PC-3 (cell line): ENCODE measurements around the gene AP3B1. TPM values are rescaled to one million over a fixed set of nuclear protein-coding genes. Genes with fewer than 3 reads are reported as not detected.

Source experiments
- ATAC-seq: fragments of 200-7000 bp; cut with Tn5 transposase; 2 replicates; pipeline ENCODE4 v1.9.1; 2020; ENCODE audit warnings: mild to moderate bottlenecking, moderate library complexity
- BruUV-seq: library from RNA; stranded (reverse); fragments of 400-500 nt; replicated peaks from 2 replicates; lab custom pipeline; 2021; lab: Mats Ljungman, UMichigan
- CTCF ChIA-PET: fragments of 300-600 bp; sonication (Branson Sonifier 250); formaldehyde crosslinking; loops from one replicate; lab custom pipeline; 2022; ENCODE audit warnings: antibody characterized with exemption; lab: Charles Lee
- POLR2A ChIA-PET: fragments of 300-600 bp; sonication (Branson Sonifier 250); formaldehyde crosslinking; loops from one replicate; lab custom pipeline; 2022; ENCODE audit warnings: antibody characterized with exemption; ENCODE audit not compliant: unreplicated experiment; lab: Charles Lee
- DNase-seq: peaks from one replicate; pipeline ENCODE4 v3.0.0-alpha.2; 2015
- H2AFZ ChIP-seq: fragments of 300-600 bp; sonication (generic); 2 replicates; pipeline ENCODE4 v1.6.0; 2016; ENCODE audit warnings: antibody characterized with exemption, low read length
- H3F3A ChIP-seq: fragments of 300-600 bp; sonication (generic); one replicate; pipeline ENCODE4 v1.6.0; 2017; ENCODE audit warnings: antibody characterized with exemption, low read length, control low read depth, mild to moderate bottlenecking; ENCODE audit not compliant: unreplicated experiment
- H3K27ac ChIP-seq: fragments of 300-600 bp; sonication (generic); 2 replicates; pipeline ENCODE4 v1.5.1; 2016; ENCODE audit warnings: mild to moderate bottlenecking, low read length
- H3K27me3 ChIP-seq: fragments of 300-600 bp; sonication (generic); 2 replicates; pipeline ENCODE4 v1.6.1; 2016; ENCODE audit warnings: low read length, mixed read lengths
- H3K36me3 ChIP-seq: fragments of 300-600 bp; sonication (generic); 2 replicates; pipeline ENCODE4 v1.6.1; 2016; ENCODE audit warnings: low read depth, mixed run types, low read length, mixed read lengths
- H3K4me1 ChIP-seq: fragments of 300-600 bp; sonication (generic); 2 replicates; pipeline ENCODE4 v1.5.1; 2016; ENCODE audit warnings: low read length; ENCODE audit not compliant: insufficient read depth
- H3K4me2 ChIP-seq: fragments of 300-600 bp; sonication (generic); 2 replicates; pipeline ENCODE4 v1.6.0; 2016; ENCODE audit warnings: low read length
- H3K4me3 ChIP-seq: fragments of 300-600 bp; sonication (generic); 2 replicates; pipeline ENCODE4 v1.5.1; 2016; ENCODE audit warnings: mild to moderate bottlenecking, low read length, mixed read lengths
- H3K79me2 ChIP-seq: fragments of 300-600 bp; sonication (generic); 2 replicates; pipeline ENCODE4 v1.6.1; 2017; ENCODE audit warnings: low read length, mixed read lengths
- H3K9ac ChIP-seq: fragments of 300-600 bp; sonication (generic); 2 replicates; pipeline ENCODE4 v1.6.0; 2016; ENCODE audit warnings: mild to moderate bottlenecking, low read length
- H3K9me2 ChIP-seq: fragments of 300-600 bp; sonication (generic); replicated peaks from 2 replicates; pipeline ENCODE4 v1.6.1; 2016; ENCODE audit warnings: mixed run types, low read length, mixed read lengths
- H3K9me3 ChIP-seq: fragments of 300-600 bp; sonication (generic); 2 replicates; pipeline ENCODE4 v1.6.1; 2016; ENCODE audit warnings: low read length, mixed read lengths
- H4K20me1 ChIP-seq: fragments of 300-600 bp; sonication (generic); 2 replicates; pipeline ENCODE4 v1.6.1; 2016; ENCODE audit warnings: low read length, mixed read lengths
- EZH2 ChIP-seq: fragments of 300-600 bp; sonication (generic); IDR thresholded peaks from one replicate; pipeline ENCODE4 v1.6.1; 2017; ENCODE audit warnings: antibody characterized with exemption, mild to moderate bottlenecking, low read length; ENCODE audit not compliant: unreplicated experiment
- EZH2phosphoT487 ChIP-seq: fragments of 300-600 bp; sonication (generic); IDR thresholded peaks from 2 replicates; pipeline ENCODE4 v1.6.1; 2018; ENCODE audit warnings: mild to moderate bottlenecking, antibody characterized with exemption, low read length, borderline replicate concordance
- intact Hi-C: fragments of 100-400 bp; cut with micrococcal nuclease; formaldehyde crosslinking; loops from 2 replicates; pipeline ENCODE4 v1.9.0; 2023
- total RNA-seq: library from RNA; depleted of rRNA; stranded (reverse); fragments of >200 nt; gene quantifications from 2 replicates; pipeline ENCODE4 v1.2.3, GENCODE V29; 2014
- TF ChIP-seq, protein P1 (sequence below): fragments of 300-600 bp; sonication (generic); conservative IDR thresholded peaks from 2 replicates; pipeline ENCODE4 v1.5.1; 2017; ENCODE audit warnings: antibody characterized with exemption, low read depth, mild to moderate bottlenecking, low read length

The AP3B1 gene
- total RNA-seq, 1 experiment from 2014 or later, result 25.7 TPM

- H3K4me1 ChIP-seq, result no peaks in the 10 kb centered on the region
- no peak overlapping the region for H3K9ac ChIP-seq
- H3K79me2 ChIP-seq, result no peaks in the 10 kb centered on the region
- TF ChIP-seq EZH2, result no peak
- TF ChIP-seq, protein P1, sequence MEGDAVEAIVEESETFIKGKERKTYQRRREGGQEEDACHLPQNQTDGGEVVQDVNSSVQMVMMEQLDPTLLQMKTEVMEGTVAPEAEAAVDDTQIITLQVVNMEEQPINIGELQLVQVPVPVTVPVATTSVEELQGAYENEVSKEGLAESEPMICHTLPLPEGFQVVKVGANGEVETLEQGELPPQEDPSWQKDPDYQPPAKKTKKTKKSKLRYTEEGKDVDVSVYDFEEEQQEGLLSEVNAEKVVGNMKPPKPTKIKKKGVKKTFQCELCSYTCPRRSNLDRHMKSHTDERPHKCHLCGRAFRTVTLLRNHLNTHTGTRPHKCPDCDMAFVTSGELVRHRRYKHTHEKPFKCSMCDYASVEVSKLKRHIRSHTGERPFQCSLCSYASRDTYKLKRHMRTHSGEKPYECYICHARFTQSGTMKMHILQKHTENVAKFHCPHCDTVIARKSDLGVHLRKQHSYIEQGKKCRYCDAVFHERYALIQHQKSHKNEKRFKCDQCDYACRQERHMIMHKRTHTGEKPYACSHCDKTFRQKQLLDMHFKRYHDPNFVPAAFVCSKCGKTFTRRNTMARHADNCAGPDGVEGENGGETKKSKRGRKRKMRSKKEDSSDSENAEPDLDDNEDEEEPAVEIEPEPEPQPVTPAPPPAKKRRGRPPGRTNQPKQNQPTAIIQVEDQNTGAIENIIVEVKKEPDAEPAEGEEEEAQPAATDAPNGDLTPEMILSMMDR, result no peak
- TF ChIP-seq EZH2phosphoT487, result no peak
- no peaks in the 10 kb centered on the region for H3K9me2 ChIP-seq
- H3K36me3 ChIP-seq, result no peaks in the 10 kb centered on the region
- no peaks in the 10 kb centered on the region for H4K20me1 ChIP-seq
- intact Hi-C loops, result no loop called here
- ATAC-seq (no peak), DNase-seq (no peak)
- no peaks in the 10 kb centered on the region for H3F3A ChIP-seq
- no TSS peak for BruUV-seq
- no peaks in the 10 kb centered on the region for H3K27me3 ChIP-seq
- H3K4me2 ChIP-seq, result no peak overlapping the region
- no peak overlapping the region for H3K4me3 ChIP-seq
- ChIA-PET POLR2A (no interaction called here), CTCF (no interaction called here)
- no peaks in the 10 kb centered on the region for H3K9me3 ChIP-seq
- H3K27ac ChIP-seq, result no peak overlapping the region
- no peak overlapping the region for H2AFZ ChIP-seq
Observed at GRCh38 chr5:77972469-77973252, 321.8 kb downstream of the AP3B1 start.

DNA sequence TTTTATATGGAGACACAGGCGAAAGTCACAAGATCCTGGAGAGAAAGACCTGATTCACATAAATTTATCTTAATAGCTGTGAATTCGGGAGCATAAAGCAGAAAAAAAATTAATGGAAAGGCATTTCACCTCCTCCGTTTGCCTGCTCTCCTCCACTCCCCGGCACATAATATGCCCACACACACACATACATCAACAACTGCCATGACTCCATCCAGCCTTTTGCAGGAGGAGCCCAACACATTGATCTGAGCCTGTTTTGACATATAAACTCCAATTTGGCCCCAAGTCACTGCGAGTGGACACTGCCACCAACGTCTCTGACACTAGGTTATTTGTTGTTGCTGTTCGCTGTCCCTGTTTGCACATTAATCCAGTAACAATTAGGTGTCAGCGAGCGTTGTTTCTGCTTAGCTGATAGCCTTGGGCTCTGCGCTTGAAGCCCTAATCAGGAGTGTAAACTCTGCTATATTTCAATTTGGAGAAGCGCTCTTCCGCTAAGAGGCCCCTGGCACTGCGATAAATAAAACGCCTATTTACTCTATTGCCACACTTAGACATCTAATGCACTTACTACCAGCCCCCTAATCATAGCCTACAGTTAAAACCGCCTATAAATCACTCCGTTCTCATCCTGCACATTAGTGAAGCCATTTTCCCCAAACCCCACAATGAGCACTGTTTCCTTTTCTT lies 322.6 kb downstream of the AP3B1 start:
- Histone ChIP-seq H3K27me3 (no peaks in the 10 kb centered on the region), H3K4me2 (no peak overlapping the region), H3F3A (no peaks in the 10 kb centered on the region), H3K27ac (no peak overlapping the region), H3K4me1 (no peaks in the 10 kb centered on the region), H3K36me3 (no peaks in the 10 kb centered on the region), H2AFZ (no peak overlapping the region), H4K20me1 (no peaks in the 10 kb centered on the region), H3K79me2 (no peaks in the 10 kb centered on the region), H3K9ac (no peak overlapping the region), H3K9me3 (no peaks in the 10 kb centered on the region), H3K9me2 (no peaks in the 10 kb centered on the region), H3K4me3 (no peak overlapping the region)
- no peak for ATAC-seq
- intact Hi-C loops, result no loop called here
- no TSS peak for BruUV-seq
- CTCF ChIA-PET, result no interaction called here
- POLR2A ChIA-PET, result no interaction called here
- TF ChIP-seq EZH2 (no peak), EZH2phosphoT487 (no peak)
- TF ChIP-seq, protein P1, result no peak
- DNase-seq, result no peak

GRCh38 chr5:77970891-77971290 lies 323.6 kb downstream of the AP3B1 start:
- H3K9me3 ChIP-seq, result no peaks in the 10 kb centered on the region
- DNase-seq, result no peak
- no TSS peak for BruUV-seq
- no peaks in the 10 kb centered on the region for H4K20me1 ChIP-seq
- no peaks in the 10 kb centered on the region for H3K79me2 ChIP-seq
- H3F3A ChIP-seq, result no peaks in the 10 kb centered on the region
- no peaks in the 10 kb centered on the region for H3K27me3 ChIP-seq
- H2AFZ ChIP-seq, result no peak overlapping the region
- H3K4me3 ChIP-seq, result no peak overlapping the region
- H3K4me2 ChIP-seq, result no peak overlapping the region
- ChIA-PET CTCF (no interaction called here), POLR2A (no interaction called here)
- no peaks in the 10 kb centered on the region for H3K4me1 ChIP-seq
- H3K9ac ChIP-seq, result no peak overlapping the region
- H3K27ac ChIP-seq, result no peak overlapping the region
- H3K36me3 ChIP-seq, result no peaks in the 10 kb centered on the region
- intact Hi-C loops, result no loop called here
- no peak for TF ChIP-seq EZH2
- no peak for TF ChIP-seq EZH2phosphoT487
- TF ChIP-seq, protein P1, result no peak
- ATAC-seq, result no peak
- no peaks in the 10 kb centered on the region for H3K9me2 ChIP-seq
